A549 (cell line): ENCODE results near the gene RORC. TPM values are rescaled to one million over a fixed set of nuclear protein-coding genes. Genes with fewer than 3 reads are reported as not detected.

ENCODE experiments used
- ATAC-seq, 2 experiments: fragments of 200-7000 bp in 1 of 2; fragments of >200 bp in 1 of 2; cut with Nextera tagmentation in 1 of 2; cut with Tn5 transposase in 1 of 2; 3 replicates each; pipeline versions ENCODE4 v1.8.0 to v1.9.1; 2018 to 2020; ENCODE audit warnings: mild to moderate bottlenecking in 1 of 2, moderate library complexity in 1 of 2
- CTCF ChIA-PET: fragments of 300-600 bp; sonication (Branson Sonifier 250); formaldehyde crosslinking; extraction: SDS; loops from one replicate; lab custom pipeline; 2021; ENCODE audit warnings: antibody characterized with exemption, inconsistent platforms; lab: Yijun Ruan, JAX
- POLR2A ChIA-PET: fragments of 350-600 bp; formaldehyde crosslinking; extraction: SDS; loops from one replicate; lab custom pipeline; 2021; ENCODE audit warnings: antibody characterized with exemption, inconsistent platforms; lab: Yijun Ruan, JAX
- DNase-seq, 2 experiments: peaks; one replicate each; pipeline versions ENCODE4 v3.0.0 to v3.0.0-alpha.2; 2011 to 2016; ENCODE audit warnings: low read depth in 1 of 2, low spot score in 1 of 2
- FAIRE-seq: peaks from 2 replicates; lab custom pipeline; 2011; peaks lifted over from hg19 to GRCh38; lab: Jason Lieb, UNC
- H3K27ac ChIP-seq, 2 experiments: fragments of >200 bp; sonication (Bioruptor Twin); formaldehyde crosslinking; 3 replicates each; pipeline ENCODE4 v1.5.1; 2016 to 2017
- H3K4me1 ChIP-seq: fragments of >200 bp; sonication (Bioruptor Twin); formaldehyde crosslinking; 3 replicates; pipeline ENCODE4 v1.6.1; 2016
- H3K4me2 ChIP-seq: fragments of >200 bp; sonication (Bioruptor Twin); formaldehyde crosslinking; 3 replicates; pipeline ENCODE4 v1.6.1; 2016
- H3K4me3 ChIP-seq: fragments of >200 bp; sonication (Bioruptor Twin); formaldehyde crosslinking; 3 replicates; pipeline ENCODE4 v1.5.1; 2016
- H3K9me3 ChIP-seq: fragments of >200 bp; sonication (Bioruptor Twin); formaldehyde crosslinking; 3 replicates; pipeline ENCODE4 v1.6.1; 2016
- ATOH8 ChIP-seq: fragments of 250-450 bp; sonication (Bioruptor Pico); IDR thresholded peaks from 2 replicates; pipeline ENCODE4 v1.5.0; 2020; ENCODE audit warnings: low read depth, mild to moderate bottlenecking, moderate library complexity
- BHLHE40 ChIP-seq: IDR thresholded peaks from 2 replicates; pipeline ENCODE4 v1.6.1; 2012; ENCODE audit warnings: low read depth, low read length, inconsistent platforms
- CTCF ChIP-seq: fragments of >200 bp; sonication (Bioruptor Twin); formaldehyde crosslinking; IDR thresholded peaks from 3 replicates; pipeline ENCODE4 v1.5.1; 2016
- E2F6 ChIP-seq: IDR thresholded peaks from 2 replicates; pipeline ENCODE4 v1.6.1; 2012; ENCODE audit warnings: low read depth, borderline replicate concordance
- EHF ChIP-seq: fragments of 250-450 bp; sonication (Bioruptor Pico); IDR thresholded peaks from 2 replicates; pipeline ENCODE4 v1.5.0; 2020; ENCODE audit warnings: mild to moderate bottlenecking
- EHMT2 ChIP-seq: fragments of 200-600 bp; sonication (generic); IDR thresholded peaks from 2 replicates; pipeline ENCODE4 v1.6.1; 2016; ENCODE audit warnings: antibody characterized with exemption, low read depth, mild to moderate bottlenecking, moderate library complexity
- FOSB ChIP-seq: fragments of 250-450 bp; sonication (Bioruptor Pico); IDR thresholded peaks from 2 replicates; pipeline ENCODE4 v1.5.0; 2020; ENCODE audit warnings: mild to moderate bottlenecking, moderate library complexity
- FOSL2 ChIP-seq, 2 experiments: fragments of 450-650 bp in 1 of 2; fragments of >200 bp in 1 of 2; sonication (Bioruptor Twin) in 1 of 2; formaldehyde crosslinking; IDR thresholded peaks; 2 replicates each; pipeline versions ENCODE4 v1.5.0 to v1.6.1; 2016 to 2020; ENCODE audit warnings: mild to moderate bottlenecking in 1 of 2, moderate library complexity in 1 of 2
- HES2 ChIP-seq: fragments of >200 bp; sonication (Bioruptor Twin); formaldehyde crosslinking; IDR thresholded peaks from 2 replicates; pipeline ENCODE4 v1.6.1; 2016
- HEYL ChIP-seq: fragments of 250-450 bp; sonication (Bioruptor Pico); IDR thresholded peaks from 2 replicates; pipeline ENCODE4 v1.8.0; 2021; ENCODE audit warnings: mild to moderate bottlenecking, moderate library complexity
- HOXA7 ChIP-seq: fragments of 250-450 bp; sonication (Bioruptor Pico); IDR thresholded peaks from 2 replicates; pipeline ENCODE4 v1.5.0; 2020; ENCODE audit warnings: mild to moderate bottlenecking, moderate library complexity
- MYC ChIP-seq: IDR thresholded peaks from 2 replicates; pipeline ENCODE4 v1.6.1; 2012; ENCODE audit warnings: mild to moderate bottlenecking, inconsistent platforms, low read length, improper control_type of control experiment, borderline replicate concordance
- NPAS2 ChIP-seq: fragments of 250-450 bp; sonication (Bioruptor Pico); IDR thresholded peaks from 2 replicates; pipeline ENCODE4 v1.8.0; 2022; ENCODE audit warnings: mild to moderate bottlenecking, moderate library complexity, borderline replicate concordance
- PHF8 ChIP-seq: fragments of 200-600 bp; sonication (generic); IDR thresholded peaks from 2 replicates; pipeline ENCODE4 v1.6.1; 2016; ENCODE audit warnings: low read depth, mild to moderate bottlenecking, antibody characterized with exemption, moderate library complexity, borderline replicate concordance
- RAD21 ChIP-seq, 2 experiments: fragments of >200 bp in 1 of 2; sonication (Bioruptor Twin) in 1 of 2; formaldehyde crosslinking in 1 of 2; IDR thresholded peaks in 1 of 2; conservative IDR thresholded peaks in 1 of 2; 2 replicates in 1 of 2; 3 replicates in 1 of 2; pipeline ENCODE4 v1.6.1; 2012 to 2018; ENCODE audit warnings: inconsistent platforms in 1 of 2
- RCOR1 ChIP-seq: fragments of 150-350 bp; IDR thresholded peaks from 2 replicates; pipeline ENCODE4 v1.6.1; 2014; ENCODE audit warnings: antibody characterized with exemption, low read length, low read depth
- REST ChIP-seq: fragments of 200-600 bp; sonication (generic); IDR thresholded peaks from 2 replicates; pipeline ENCODE4 v1.6.1; 2016; ENCODE audit warnings: antibody characterized with exemption, mild to moderate bottlenecking, moderate library complexity
- RFX5 ChIP-seq: fragments of 450-650 bp; IDR thresholded peaks from 2 replicates; pipeline ENCODE4 v1.7.1; 2014; ENCODE audit warnings: antibody characterized with exemption, mild to moderate bottlenecking, moderate library complexity
- SMC3 ChIP-seq: fragments of >200 bp; sonication (Bioruptor Twin); formaldehyde crosslinking; IDR thresholded peaks from 3 replicates; pipeline ENCODE4 v1.6.1; 2018; ENCODE audit warnings: inconsistent platforms
- SREBF2 ChIP-seq: fragments of 450-650 bp; IDR thresholded peaks from 2 replicates; pipeline ENCODE4 v1.6.1; 2014; ENCODE audit warnings: mild to moderate bottlenecking, moderate library complexity
- TP53 ChIP-seq: fragments of 250-450 bp; sonication (Bioruptor Pico); IDR thresholded peaks from 2 replicates; pipeline ENCODE4 v1.5.0; 2021; ENCODE audit warnings: mild to moderate bottlenecking, moderate library complexity
- ZC3H11A ChIP-seq: fragments of 450-650 bp; IDR thresholded peaks from 2 replicates; pipeline ENCODE4 v1.6.1; 2014; ENCODE audit warnings: antibody characterized with exemption, mild to moderate bottlenecking
- ZSCAN20 ChIP-seq: fragments of 250-450 bp; sonication (Bioruptor Pico); IDR thresholded peaks from 2 replicates; pipeline ENCODE4 v1.8.0; 2022; ENCODE audit warnings: mild to moderate bottlenecking, moderate library complexity
- WGBS: methylation state at CpG from one replicate; pipeline ENCODE4 v1.1.6; 2017; ENCODE audit errors: missing lambda C conversion rate; 5-methylcytosine and 5-hydroxymethylcytosine counted together
- polyA plus RNA-seq, 4 experiments: library from polyadenylated mRNA; depleted of rRNA in 3 of 4; stranded (reverse); fragments of >200 nt; fragmentation: RNase III in 1 of 4; extraction: RNeasy Plus Mini Kit Qiagen cat#74134 plus additional on column Dnase treatment in 1 of 4; gene quantifications; 2 replicates in 3 of 4; 3 replicates in 1 of 4; pipeline ENCODE4 v1.2.3, GENCODE V29; 2011 to 2017

RORC gene
- polyA plus RNA-seq, 2 of the 4 experiments (the other 2 are of a cell fraction): 0.06 to 0.25 TPM

GRCh38 chr1:151801310-151801820, 30.2 kb downstream of the RORC start (continued):
- TF ChIP-seq BHLHE40 (no peak), RCOR1 (no peak), SMC3 (no peak), E2F6 (no peak), NPAS2 (CRISPR knock-in tag) (no peak)
- TF ChIP-seq, all 56 proteins: peak for 0

GRCh38 chr1:151800830-151801229, 30.8 kb downstream of the RORC start:
- CTCF ChIA-PET: no interaction called here
- Histone ChIP-seq H3K9me3 (no peaks in the 10 kb centered on the region), H3K4me1 (no peaks in the 10 kb centered on the region), H3K4me3 (no peak overlapping the region), H3K27ac (no peak overlapping the region), H3K4me2 (no peak overlapping the region)
- DNase-seq (no peak), FAIRE-seq (no peak), ATAC-seq (no peak)
- TF ChIP-seq HEYL (CRISPR knock-in tag) (no peak), RFX5 (no peak), EHF (CRISPR knock-in tag) (no peak), REST (no peak), RAD21 (conservative IDR thresholded peaks at IDR 0.05 in 1 of 2, IDR thresholded peaks at IDR 0.05 in 1 of 2) (no peak), SREBF2 (no peak), ZC3H11A (no peak), CTCF (no peak), TP53 (CRISPR knock-in tag) (no peak), ZSCAN20 (CRISPR knock-in tag) (no peak), FOSL2 (IDR thresholded peaks at IDR 0.05) (no peak), FOSL2 (CRISPR knock-in tag; IDR thresholded peaks at IDR 0.05) (no peak), PHF8 (no peak), HES2 (no peak), HOXA7 (CRISPR knock-in tag) (no peak), MYC (no peak), FOSB (CRISPR knock-in tag) (no peak), ATOH8 (no peak), EHMT2 (no peak)
- 33% methylated on average over 8 of the region's 8 CpGs for WGBS
- POLR2A ChIA-PET: no interaction called here
